Right lobe of liver (tissue), 4 donors: ENCODE results near the gene SLC1A3.

Experiments
- CTCF ChIP-seq, 4 donors: fragments of 200-600 bp in 3 of 4; fragments of 450-650 bp in 1 of 4; IDR thresholded peaks; one replicate each; pipeline versions ENCODE4 v1.5.1 to v1.8.0; 2016 to 2022; ENCODE audit warnings: antibody characterized with exemption in 4 of 4, mild to moderate bottlenecking in 2 of 4
- POLR2A ChIP-seq: fragments of 450-650 bp; IDR thresholded peaks from one replicate; pipeline ENCODE4 v1.6.1; 2017; ENCODE audit warnings: antibody characterized with exemption, mild to moderate bottlenecking
- donor health status: DM: no; HTN: no; CAD: no.
- donor health status: DM: no; HTN: no; CAD: no.
- donor health status: DM: no; HTN: yes; CAD: no.

DNA sequence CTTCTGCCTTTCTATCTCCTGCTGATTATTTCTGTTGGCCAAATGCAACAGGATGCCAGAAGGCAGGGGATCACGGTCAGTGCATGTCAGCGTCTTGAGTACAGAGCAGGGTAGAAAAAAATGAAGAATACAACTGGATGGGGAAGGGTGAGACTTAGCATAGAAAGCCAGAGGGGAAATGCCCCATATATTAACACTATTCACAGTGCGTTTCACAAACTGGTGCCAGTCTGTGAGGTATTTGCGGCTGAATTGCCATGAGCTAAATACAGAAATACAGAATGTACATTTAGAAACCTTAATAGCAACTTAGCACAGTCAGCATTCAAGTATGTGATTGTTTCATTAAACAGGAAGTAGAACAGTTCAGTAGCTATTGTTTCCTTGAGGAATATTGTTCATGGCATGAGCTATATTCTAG, 31.0 kb upstream of the SLC1A3 start:
- no peak for TF ChIP-seq CTCF (IDR thresholded peaks at IDR 0.05)
- TF ChIP-seq POLR2A = no peak
